Measurements from ENCODE around the gene ARMC9. TPM values are rescaled to one million over a fixed set of nuclear protein-coding genes. Genes with fewer than 3 reads are reported as not detected.

ARMC9 gene
- total and polyA plus RNA-seq, 2 experiments from 2014 or later = 22.5 to 23.7 TPM

- Histone ChIP-seq H3K4me1 (ENCODE audit: insufficient read depth) (no peaks in the 10 kb centered on the region), H4K20me1 (ENCODE audit: insufficient read depth, poor library complexity, severe bottlenecking) (no peaks in the 10 kb centered on the region), H3K9me2 (replicated peaks; ENCODE audit: insufficient read depth) (no peaks in the 10 kb centered on the region), H3K4me2 (no peak overlapping the region), H3K4me3 (no peak overlapping the region), H3K27ac (no peak overlapping the region), H3K79me2 (no peaks in the 10 kb centered on the region), H2AFZ (no peak overlapping the region), H3K36me3 (replicated peaks; ENCODE audit: insufficient read depth, low read depth) (no peaks in the 10 kb centered on the region), H3K9me3 (ENCODE audit: low read depth) (no peaks in the 10 kb centered on the region), H3K27me3 (no peaks in the 10 kb centered on the region)
- TF ChIP-seq EZH2phosphoT487 (IDR thresholded peaks at IDR 0.05; ENCODE audit: low read depth, severe bottlenecking, unreplicated experiment) (no peak), EZH2 (IDR thresholded peaks at IDR 0.05; ENCODE audit: borderline replicate concordance) (no peak), CTCF (IDR thresholded peaks at IDR 0.05; ENCODE audit: poor library complexity) (no peak)
- WGBS (ENCODE audit: low lambda C conversion rate, missing lambda C conversion rate) = 89% methylated on average over 4 of the region's 4 CpGs
- DNase-seq (ENCODE audit: low spot score) = peak; percentile 26
These were observed 60.3 kb downstream of the ARMC9 start for GRCh38 chr2:231258701-231259100.

- H3K9me2 ChIP-seq (replicated peaks; ENCODE audit: insufficient read depth) = no peaks in the 10 kb centered on the region
- H3K4me3 ChIP-seq = no peak overlapping the region
- H2AFZ ChIP-seq = no peak overlapping the region
- H3K4me2 ChIP-seq = no peak overlapping the region
- 96% methylated on average over 5 of the region's 5 CpGs for WGBS (ENCODE audit: low lambda C conversion rate, missing lambda C conversion rate)
- H4K20me1 ChIP-seq (ENCODE audit: insufficient read depth, poor library complexity, severe bottlenecking) = no peaks in the 10 kb centered on the region
- H3K27me3 ChIP-seq = no peaks in the 10 kb centered on the region
- no peaks in the 10 kb centered on the region for H3K4me1 ChIP-seq (ENCODE audit: insufficient read depth)
- no peaks in the 10 kb centered on the region for H3K9me3 ChIP-seq (ENCODE audit: low read depth)
- H3K27ac ChIP-seq = no peak overlapping the region
- H3K36me3 ChIP-seq (replicated peaks; ENCODE audit: insufficient read depth, low read depth) = no peaks in the 10 kb centered on the region
- H3K79me2 ChIP-seq = no peaks in the 10 kb centered on the region
- no peak for DNase-seq (ENCODE audit: low spot score)
- no peak for TF ChIP-seq CTCF (IDR thresholded peaks at IDR 0.05; ENCODE audit: poor library complexity)
- TF ChIP-seq EZH2phosphoT487 (IDR thresholded peaks at IDR 0.05; ENCODE audit: low read depth, severe bottlenecking, unreplicated experiment) = no peak
- no peak for TF ChIP-seq EZH2 (IDR thresholded peaks at IDR 0.05; ENCODE audit: borderline replicate concordance)
These were observed 60.7 kb downstream of the ARMC9 start for GRCh38 chr2:231259104-231259503.

- Histone ChIP-seq H3K9me2 (replicated peaks; ENCODE audit: insufficient read depth) (no peaks in the 10 kb centered on the region), H2AFZ (no peak overlapping the region), H3K27ac (no peak overlapping the region), H3K36me3 (replicated peaks; ENCODE audit: insufficient read depth, low read depth) (no peaks in the 10 kb centered on the region), H3K4me3 (no peak overlapping the region), H3K9me3 (ENCODE audit: low read depth) (no peaks in the 10 kb centered on the region), H3K4me1 (ENCODE audit: insufficient read depth) (no peaks in the 10 kb centered on the region), H3K27me3 (no peaks in the 10 kb centered on the region), H3K79me2 (no peaks in the 10 kb centered on the region), H4K20me1 (ENCODE audit: insufficient read depth, poor library complexity, severe bottlenecking) (no peaks in the 10 kb centered on the region), H3K4me2 (no peak overlapping the region)
- 87% methylated on average over 15 of the region's 15 CpGs for WGBS (ENCODE audit: low lambda C conversion rate, missing lambda C conversion rate)
- TF ChIP-seq EZH2phosphoT487 (IDR thresholded peaks at IDR 0.05; ENCODE audit: low read depth, severe bottlenecking, unreplicated experiment) (no peak), CTCF (IDR thresholded peaks at IDR 0.05; ENCODE audit: poor library complexity) (no peak), EZH2 (IDR thresholded peaks at IDR 0.05; ENCODE audit: borderline replicate concordance) (no peak)
- DNase-seq (ENCODE audit: low spot score) = no peak
These were observed 62.2 kb downstream of the ARMC9 start for GRCh38 chr2:231260442-231261208.
